SK-N-MC (cell line): ENCODE results near the gene NTMT1.

Experiments used
- EZH2 ChIP-seq: fragments of 200-600 bp; sonication (generic); IDR thresholded peaks from one replicate; pipeline ENCODE4 v1.6.1; 2017; ENCODE audit warnings: antibody characterized with exemption
- FOXP2 ChIP-seq: optimal IDR thresholded peaks from 2 replicates; pipeline ENCODE3; 2011; ENCODE audit warnings: mild to moderate bottlenecking, moderate library complexity; ENCODE audit not compliant: insufficient read depth; ENCODE audit errors: extremely low read length, control extremely low read depth
- POLR2AphosphoS5 ChIP-seq: IDR thresholded peaks from 2 replicates; pipeline ENCODE4 v1.6.1; 2012; ENCODE audit warnings: mild to moderate bottlenecking, low read depth, low read length, borderline replicate concordance

DNA sequence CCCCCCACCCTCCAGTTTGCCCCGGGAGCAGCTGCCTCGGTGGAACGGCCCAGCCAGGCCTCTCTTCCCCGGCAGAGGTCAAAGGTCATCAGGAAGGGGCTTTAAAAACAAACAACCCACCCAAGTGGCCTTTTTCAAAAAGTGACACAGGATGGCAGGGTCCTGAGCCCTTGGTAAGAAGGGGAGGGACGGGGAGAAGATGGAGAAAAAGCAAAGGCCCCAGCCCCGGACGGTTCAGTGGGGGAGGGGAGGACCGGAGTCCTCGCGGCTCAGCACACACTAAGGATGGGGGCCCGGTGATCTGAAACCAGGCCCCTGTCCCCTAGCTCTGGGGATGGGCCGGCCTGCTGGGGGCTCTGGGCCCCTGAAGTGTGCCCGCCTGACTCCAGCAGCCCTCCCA is 40.6 kb downstream of the NTMT1 start:
- TF ChIP-seq EZH2 (no peak), POLR2AphosphoS5 (no peak), FOXP2 (no peak)
